Activated T-helper 1 cell treated with anti-CD3 and anti-CD28 coated beads, Interleukin-12 subunit alpha, Interleukin-12 subunit beta, Interleukin-2, Interleukin-4 antibody, amounts not matched to agents 30 ng/mL and 10 ng/mL and 1 ng/mL, durations not matched to agents 14 hours and 24 hours and 36 hours (primary cell): Measurements from ENCODE around the gene TIGD1. TPM values are rescaled to one million over a fixed set of nuclear protein-coding genes. Genes with fewer than 3 reads are reported as not detected.

Source experiments
- DNase-seq: peaks from one replicate; pipeline ENCODE4 v3.0.0; 2021; ENCODE audit warnings: low spot score
- H3K27ac Mint-ChIP-seq: one replicate; pipeline ENCODE4 v1.8.0; 2021; ENCODE audit warnings: mild to moderate bottlenecking, mixed read lengths
- H3K27me3 Mint-ChIP-seq: one replicate; pipeline ENCODE4 v1.8.0; 2022; ENCODE audit warnings: mild to moderate bottlenecking, moderate library complexity, mixed read lengths; ENCODE audit not compliant: insufficient read depth
- H3K36me3 Mint-ChIP-seq: one replicate; pipeline ENCODE4 v1.8.0; 2021; ENCODE audit warnings: low read depth, mixed read lengths
- H3K4me1 Mint-ChIP-seq: one replicate; pipeline ENCODE4 v1.8.0; 2021; ENCODE audit warnings: low read depth, mixed read lengths
- H3K4me3 Mint-ChIP-seq: one replicate; pipeline ENCODE4 v1.8.0; 2021; ENCODE audit warnings: mild to moderate bottlenecking, moderate library complexity, mixed read lengths
- H3K9me3 Mint-ChIP-seq: one replicate; pipeline ENCODE4 v1.8.0; 2021; ENCODE audit warnings: mixed read lengths
- intact Hi-C: fragments of 100-400 bp; cut with micrococcal nuclease; formaldehyde crosslinking; loops from one replicate; pipeline ENCODE4 v1.15.1; 2024
- total RNA-seq: library from RNA; stranded (reverse); gene quantifications from 2 replicates; pipeline ENCODE4 v1.2.3, GENCODE V29; 2022

TIGD1 gene
- total RNA-seq, 1 donor from 2014 or later, result 8.4 TPM

DNA sequence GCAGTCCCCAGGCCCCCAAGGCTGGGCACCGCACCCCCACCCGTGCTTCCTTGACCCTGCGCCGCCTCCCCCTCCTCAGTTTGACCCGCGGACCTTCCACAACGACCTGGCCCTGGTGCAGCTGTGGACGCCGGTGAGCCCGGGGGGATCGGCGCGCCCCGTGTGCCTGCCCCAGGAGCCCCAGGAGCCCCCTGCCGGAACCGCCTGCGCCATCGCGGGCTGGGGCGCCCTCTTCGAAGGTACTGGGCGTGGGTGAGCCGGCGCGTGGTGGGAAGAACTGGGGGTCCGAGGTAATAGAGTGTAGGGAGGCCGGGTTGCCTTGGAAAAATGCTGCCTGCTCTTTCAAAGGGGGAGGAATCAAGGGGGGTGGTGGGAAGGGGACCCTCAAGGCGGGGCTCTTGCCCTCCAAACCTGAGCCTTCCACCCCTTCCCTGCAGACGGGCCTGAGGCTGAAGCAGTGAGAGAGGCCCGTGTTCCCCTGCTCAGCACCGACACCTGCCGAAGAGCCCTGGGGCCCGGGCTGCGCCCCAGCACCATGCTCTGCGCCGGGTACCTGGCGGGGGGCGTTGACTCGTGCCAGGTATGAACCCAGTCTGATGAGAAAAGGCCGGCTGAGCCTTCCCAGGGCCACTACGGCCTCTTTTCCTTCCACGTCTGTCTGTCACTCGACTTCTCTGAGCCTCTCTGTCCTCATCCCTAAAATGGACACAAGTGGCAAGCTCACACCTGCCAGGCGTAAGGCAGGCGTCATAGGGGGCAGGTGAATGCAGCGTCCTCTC lies 27.5 kb downstream of the TIGD1 start:
- no peaks in the 10 kb centered on the region for H3K36me3 Mint-ChIP-seq
- no peaks in the 10 kb centered on the region for H3K4me1 Mint-ChIP-seq
- no peak for DNase-seq
- peaks cover 24% of the 10 kb centered on the region for H3K27me3 Mint-ChIP-seq
- no peaks in the 10 kb centered on the region for H3K9me3 Mint-ChIP-seq
- intact Hi-C loops, result loop anchor here (2.0 to 10.0 kb wide), 2 partner anchors 78 to 598 kb away; partner anchors contain the start of gene NPPC
- no peak overlapping the region for H3K4me3 Mint-ChIP-seq
- no peak overlapping the region for H3K27ac Mint-ChIP-seq

DNA sequence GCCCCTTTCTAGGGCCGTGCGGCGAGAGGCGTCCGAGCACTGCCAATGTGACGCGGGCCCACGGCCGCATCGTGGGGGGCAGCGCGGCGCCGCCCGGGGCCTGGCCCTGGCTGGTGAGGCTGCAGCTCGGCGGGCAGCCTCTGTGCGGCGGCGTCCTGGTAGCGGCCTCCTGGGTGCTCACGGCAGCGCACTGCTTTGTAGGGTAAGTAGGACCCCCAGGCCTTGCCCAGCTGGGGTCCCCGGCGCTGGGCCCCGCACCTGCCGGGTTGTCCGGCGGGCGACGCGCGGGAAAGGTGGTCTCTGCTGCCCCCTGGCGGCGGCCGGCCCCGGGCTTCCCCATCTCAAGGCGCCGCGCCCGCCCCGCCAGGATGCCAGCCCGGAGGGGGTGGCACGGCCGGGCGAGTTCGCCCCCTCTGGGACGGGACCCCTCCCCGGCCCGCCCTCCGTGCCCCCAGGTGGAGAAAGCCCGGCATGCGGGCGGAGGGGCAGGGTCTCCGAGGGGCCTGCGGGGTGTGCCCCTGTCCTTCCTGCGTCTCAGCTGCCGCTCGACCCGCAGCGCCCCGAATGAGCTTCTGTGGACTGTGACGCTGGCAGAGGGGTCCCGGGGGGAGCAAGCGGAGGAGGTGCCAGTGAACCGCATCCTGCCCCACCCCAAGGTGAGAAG lies 28.3 kb downstream of the TIGD1 start:
- Mint-ChIP-seq H3K4me3 (no peak overlapping the region), H3K36me3 (no peaks in the 10 kb centered on the region), H3K27ac (no peak overlapping the region), H3K4me1 (no peaks in the 10 kb centered on the region), H3K27me3 (peaks cover 23% of the 10 kb centered on the region), H3K9me3 (no peaks in the 10 kb centered on the region)
- intact Hi-C loops, result loop anchor here (2.0 to 10.0 kb wide), 2 partner anchors 77 to 597 kb away; partner anchors contain the start of gene NPPC
- peak; percentile 45 for DNase-seq

DNA sequence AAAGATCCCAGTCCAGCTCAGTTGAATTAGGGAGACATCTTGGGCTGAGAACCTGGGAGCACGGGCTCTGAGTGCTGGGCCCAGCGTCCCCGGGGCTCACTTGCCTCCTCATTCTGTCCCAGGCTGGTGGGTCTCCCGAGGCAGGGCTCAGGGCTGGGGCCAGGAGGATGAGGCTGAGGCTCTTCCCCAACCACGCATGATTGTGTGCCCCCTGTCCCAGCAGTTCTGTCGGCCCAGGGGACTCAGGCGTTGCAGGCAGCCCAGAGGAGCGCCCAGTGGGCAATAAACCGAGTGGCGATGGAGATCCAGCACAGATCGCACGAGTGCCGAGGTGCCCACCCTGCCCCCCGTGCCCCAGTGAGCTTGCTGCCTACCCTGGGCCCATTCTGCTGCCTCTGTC lies 29.3 kb downstream of the TIGD1 start:
- no peak overlapping the region for H3K4me3 Mint-ChIP-seq
- H3K27me3 Mint-ChIP-seq, result peaks cover 23% of the 10 kb centered on the region
- no peaks in the 10 kb centered on the region for H3K9me3 Mint-ChIP-seq
- no peak overlapping the region for H3K27ac Mint-ChIP-seq
- H3K4me1 Mint-ChIP-seq, result no peaks in the 10 kb centered on the region
- no peak for DNase-seq
- intact Hi-C loops, result loop anchor here (10.0 kb wide), 1 partner anchor 596 kb away; the partner anchor contains the start of gene NPPC
- no peaks in the 10 kb centered on the region for H3K36me3 Mint-ChIP-seq

DNA sequence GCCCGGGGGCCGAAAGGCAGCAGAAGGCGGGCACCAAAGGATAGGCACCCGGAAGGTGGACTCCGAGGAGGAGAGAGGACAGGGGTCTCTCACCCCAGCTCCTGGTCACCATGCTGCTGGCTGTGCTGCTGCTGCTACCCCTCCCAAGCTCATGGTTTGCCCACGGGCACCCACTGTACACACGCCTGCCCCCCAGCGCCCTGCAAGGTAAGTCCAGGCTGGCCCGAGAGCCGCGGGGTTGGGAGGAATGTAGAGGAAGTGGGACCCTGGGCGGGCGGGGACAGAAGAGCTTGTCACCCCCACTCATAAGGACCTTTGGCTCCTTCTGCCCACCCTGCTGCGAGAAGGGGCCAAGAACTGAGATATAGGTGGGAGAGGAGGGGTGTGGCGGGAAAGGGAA lies 29.9 kb downstream of the TIGD1 start:
- Mint-ChIP-seq H3K4me1 (no peaks in the 10 kb centered on the region), H3K27ac (no peak overlapping the region), H3K4me3 (no peak overlapping the region), H3K27me3 (peaks cover 23% of the 10 kb centered on the region), H3K36me3 (no peaks in the 10 kb centered on the region), H3K9me3 (no peaks in the 10 kb centered on the region)
- DNase-seq, result no peak
- intact Hi-C loops, result loop anchor here (10.0 kb wide), 1 partner anchor 596 kb away; the partner anchor contains the start of gene NPPC

DNA sequence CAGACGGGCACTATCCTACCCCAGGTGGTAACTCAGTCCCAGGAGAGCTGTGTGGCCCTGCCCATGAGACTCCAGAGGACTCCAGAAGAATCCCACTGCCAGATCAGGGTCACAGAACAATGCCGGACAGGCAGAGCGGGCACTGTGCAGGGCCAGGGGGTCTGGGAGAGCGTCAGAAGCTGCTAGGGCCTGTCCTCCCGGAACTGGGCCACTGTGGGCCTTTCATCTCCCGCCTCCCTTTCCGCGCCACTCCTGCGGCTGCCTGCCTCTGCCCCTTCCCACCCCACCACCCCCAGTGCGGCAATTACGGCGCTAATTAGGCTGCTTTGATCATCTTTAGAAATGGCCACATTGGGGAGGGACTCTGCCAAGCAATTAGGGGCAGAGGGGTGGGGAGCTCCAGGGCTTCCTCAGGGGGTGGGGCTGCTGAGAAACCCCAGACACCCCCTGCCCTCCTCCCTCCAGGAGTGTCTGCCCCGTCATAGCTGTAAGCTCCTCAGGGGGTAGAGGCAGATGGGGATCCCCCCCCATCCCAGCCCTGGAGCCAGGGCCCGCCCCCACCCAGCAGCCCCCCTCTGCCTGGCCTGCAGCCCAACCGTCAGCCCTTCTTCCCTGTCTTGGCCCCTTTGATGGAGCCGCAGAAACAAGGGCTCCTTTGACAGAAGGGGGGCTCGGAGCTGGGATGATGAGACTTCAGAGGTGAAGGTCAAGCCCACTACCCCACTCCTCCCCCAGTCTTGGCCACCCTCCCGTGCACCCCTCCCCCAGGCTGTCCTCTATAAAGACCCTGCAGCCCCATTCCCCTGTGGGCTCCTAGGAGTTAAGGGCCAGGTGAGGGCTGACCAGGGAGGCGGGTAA lies 30.5 kb downstream of the TIGD1 start, which contains the start of gene PRSS56:
Gene PRSS56, plus strand, starts transcription at position 808 of the 858 bp plus-strand sequence. CDS start 211 bp downstream, outside the sequence.
- Mint-ChIP-seq H3K36me3 (no peaks in the 10 kb centered on the region), H3K4me3 (no peak within 1 kb of the TSS), H3K27ac (no peak within 1 kb of the TSS), H3K9me3 (no peaks in the 10 kb centered on the region), H3K4me1 (no peaks in the 10 kb centered on the region), H3K27me3 (peaks cover 23% of the 10 kb centered on the region)
- DNase-seq, result no peak
- intact Hi-C loops, result loop anchor here (10.0 kb wide), 1 partner anchor 595 kb away; the partner anchor contains the start of gene NPPC

DNA sequence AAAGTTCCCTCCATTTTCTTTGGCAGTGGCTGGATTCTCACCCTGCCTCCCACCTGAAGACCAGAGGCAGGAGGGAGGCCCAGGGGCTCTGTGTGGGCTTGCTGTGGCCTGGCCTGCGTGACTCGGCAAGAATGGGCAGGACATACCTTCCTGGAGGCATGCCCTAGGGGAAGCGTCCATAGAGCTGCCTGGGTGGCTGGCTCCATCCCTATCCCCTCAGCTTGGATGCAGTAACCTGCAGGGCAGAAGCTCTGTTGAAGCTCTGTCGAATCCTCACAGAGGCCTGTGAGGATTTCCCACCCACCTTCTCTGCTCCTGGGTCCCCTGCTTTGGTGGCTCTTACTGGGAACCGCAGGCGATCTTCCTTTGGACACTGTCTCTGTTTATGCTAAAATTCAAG lies 31.5 kb downstream of the TIGD1 start:
- intact Hi-C loops, result no loop called here
- Mint-ChIP-seq H3K27ac (no peak overlapping the region), H3K4me1 (no peaks in the 10 kb centered on the region), H3K9me3 (no peaks in the 10 kb centered on the region), H3K4me3 (no peak overlapping the region), H3K27me3 (peaks cover 20% of the 10 kb centered on the region), H3K36me3 (no peaks in the 10 kb centered on the region)
- no peak for DNase-seq

DNA sequence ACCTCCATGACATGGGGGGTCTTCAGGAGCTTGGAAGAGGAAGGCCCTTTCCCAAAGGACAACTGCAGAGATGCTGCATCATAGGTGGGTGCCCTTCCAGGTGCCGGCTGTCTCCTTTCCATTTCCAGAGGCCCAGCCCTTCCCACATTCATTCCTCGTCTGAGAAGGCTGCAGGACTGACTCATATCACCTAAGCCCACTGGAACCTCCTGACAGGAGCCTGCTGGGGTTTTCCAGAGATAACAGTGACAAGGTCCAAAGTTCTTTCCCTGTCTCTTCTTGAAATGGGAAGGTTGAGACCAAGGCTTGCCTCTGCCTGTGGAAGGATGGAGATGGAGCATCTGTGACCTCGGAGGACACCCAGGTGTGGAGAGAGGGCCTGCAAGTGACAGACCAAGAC lies 33.8 kb downstream of the TIGD1 start:
- H3K9me3 Mint-ChIP-seq, result no peaks in the 10 kb centered on the region
- H3K4me1 Mint-ChIP-seq, result no peaks in the 10 kb centered on the region
- intact Hi-C loops, result no loop called here

DNA sequence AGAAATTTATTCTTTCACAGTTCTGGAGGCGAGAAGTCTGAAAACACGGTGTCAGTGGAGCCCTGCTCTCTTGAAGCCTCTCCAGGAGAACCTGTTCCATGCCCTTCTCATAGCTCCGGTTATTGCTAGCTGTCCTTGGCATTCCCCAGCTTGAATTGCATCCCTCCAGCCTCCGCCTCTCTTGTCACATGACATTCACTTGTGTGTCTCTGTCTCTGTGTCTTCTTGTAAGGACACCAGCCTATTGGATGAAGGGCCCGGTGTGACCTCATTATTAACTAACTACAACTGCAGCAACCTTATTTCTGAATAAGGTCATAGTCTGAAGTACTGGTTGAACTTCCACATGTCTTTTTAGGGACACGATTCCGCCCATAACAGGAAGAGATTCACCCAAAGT lies 34.7 kb downstream of the TIGD1 start:
- Mint-ChIP-seq H3K27me3 (peaks cover 9% of the 10 kb centered on the region), H3K9me3 (no peaks in the 10 kb centered on the region), H3K4me1 (no peaks in the 10 kb centered on the region), H3K36me3 (no peaks in the 10 kb centered on the region), H3K4me3 (no peak overlapping the region), H3K27ac (no peak overlapping the region)
- no peak for DNase-seq
- intact Hi-C loops, result no loop called here

More for the DNA sequence above, 33.8 kb downstream of the TIGD1 start:
- H3K27me3 Mint-ChIP-seq, result peaks cover 10% of the 10 kb centered on the region
- H3K4me3 Mint-ChIP-seq, result no peak overlapping the region
- DNase-seq, result no peak
- no peak overlapping the region for H3K27ac Mint-ChIP-seq
- no peaks in the 10 kb centered on the region for H3K36me3 Mint-ChIP-seq

DNA sequence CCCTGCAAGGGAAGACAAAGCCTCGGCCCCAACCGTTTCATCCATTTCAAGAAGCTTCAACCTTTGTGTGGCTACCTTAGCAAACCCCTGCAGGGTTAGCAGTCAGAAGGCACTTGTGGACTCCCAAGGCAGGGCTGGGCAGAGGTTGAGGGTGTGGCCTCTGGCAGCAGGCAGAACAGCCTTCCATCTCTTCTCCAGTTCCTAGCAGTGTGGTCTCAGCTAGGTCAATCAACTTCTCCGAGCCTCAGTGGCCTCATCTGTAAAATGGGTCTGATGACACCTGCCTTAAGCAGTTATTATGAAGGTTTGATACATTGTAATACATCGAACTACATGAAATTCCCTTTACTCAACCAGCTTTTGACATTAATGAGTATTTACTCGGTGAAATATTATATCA lies 37.0 kb downstream of the TIGD1 start:
- H3K4me3 Mint-ChIP-seq, result no peak overlapping the region
- intact Hi-C loops, result no loop called here
- no peaks in the 10 kb centered on the region for H3K4me1 Mint-ChIP-seq
- H3K36me3 Mint-ChIP-seq, result no peaks in the 10 kb centered on the region
- no peak overlapping the region for H3K27ac Mint-ChIP-seq
- H3K27me3 Mint-ChIP-seq, result peaks cover 12% of the 10 kb centered on the region
- no peak for DNase-seq
- H3K9me3 Mint-ChIP-seq, result no peaks in the 10 kb centered on the region

DNA sequence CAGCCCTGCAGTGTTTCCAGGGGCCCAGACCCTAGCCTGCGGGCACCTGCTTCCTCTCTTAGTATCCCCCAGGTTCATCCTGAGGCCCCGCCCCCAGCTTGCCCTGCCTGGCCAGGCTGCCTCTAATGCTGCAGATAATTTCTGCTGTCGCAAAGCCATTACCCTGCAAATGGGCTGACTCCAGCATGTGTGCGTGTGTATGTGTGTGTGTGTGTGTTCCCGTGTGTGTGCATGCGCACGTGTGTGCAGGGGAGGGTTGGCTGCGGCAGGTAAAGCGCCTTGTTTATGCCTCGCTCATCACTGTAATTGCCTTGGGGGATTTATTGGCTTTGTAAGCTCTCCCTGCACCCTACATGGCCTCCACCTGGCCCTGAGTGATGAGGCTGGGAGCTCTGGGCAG lies 37.8 kb downstream of the TIGD1 start:
- H3K4me1 Mint-ChIP-seq, result no peaks in the 10 kb centered on the region
- DNase-seq, result no peak
- H3K27me3 Mint-ChIP-seq, result peaks cover 18% of the 10 kb centered on the region
- H3K9me3 Mint-ChIP-seq, result no peaks in the 10 kb centered on the region
- H3K36me3 Mint-ChIP-seq, result no peaks in the 10 kb centered on the region
- intact Hi-C loops, result no loop called here
- H3K4me3 Mint-ChIP-seq, result no peak overlapping the region
- H3K27ac Mint-ChIP-seq, result no peak overlapping the region

DNA sequence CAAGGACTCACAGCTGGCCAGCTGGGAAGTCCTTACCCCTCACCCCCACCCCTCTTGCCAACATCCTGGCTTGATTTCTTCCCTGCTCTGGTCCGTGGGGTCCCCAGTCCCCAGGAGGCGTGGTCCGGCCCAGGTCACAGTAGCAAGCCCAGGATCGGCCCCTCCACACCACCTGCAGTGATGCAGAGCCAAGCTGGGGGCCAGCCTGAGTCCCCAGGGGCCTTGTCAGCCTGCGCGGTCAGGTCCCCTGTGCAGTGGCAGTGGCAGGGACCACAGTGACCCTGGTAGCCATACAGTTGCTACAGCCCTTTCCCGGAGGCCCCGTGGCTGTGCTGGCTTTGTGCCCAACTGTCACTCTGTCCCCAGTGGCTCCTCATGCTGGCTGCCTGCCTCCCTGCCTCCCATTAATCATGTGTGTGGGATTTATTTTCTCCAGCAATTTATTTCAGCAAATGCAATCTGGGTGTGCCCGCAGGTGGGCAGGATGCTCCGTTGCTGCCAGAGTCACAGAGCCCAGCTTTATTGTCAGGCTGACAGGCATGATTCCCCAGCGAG lies 38.9 kb downstream of the TIGD1 start:
- H3K27ac Mint-ChIP-seq, result no peak overlapping the region
- no peaks in the 10 kb centered on the region for H3K4me1 Mint-ChIP-seq
- H3K27me3 Mint-ChIP-seq, result peaks cover 21% of the 10 kb centered on the region
- H3K9me3 Mint-ChIP-seq, result no peaks in the 10 kb centered on the region
- no peaks in the 10 kb centered on the region for H3K36me3 Mint-ChIP-seq
- intact Hi-C loops, result no loop called here
- no peak overlapping the region for H3K4me3 Mint-ChIP-seq
- no peak for DNase-seq

DNA sequence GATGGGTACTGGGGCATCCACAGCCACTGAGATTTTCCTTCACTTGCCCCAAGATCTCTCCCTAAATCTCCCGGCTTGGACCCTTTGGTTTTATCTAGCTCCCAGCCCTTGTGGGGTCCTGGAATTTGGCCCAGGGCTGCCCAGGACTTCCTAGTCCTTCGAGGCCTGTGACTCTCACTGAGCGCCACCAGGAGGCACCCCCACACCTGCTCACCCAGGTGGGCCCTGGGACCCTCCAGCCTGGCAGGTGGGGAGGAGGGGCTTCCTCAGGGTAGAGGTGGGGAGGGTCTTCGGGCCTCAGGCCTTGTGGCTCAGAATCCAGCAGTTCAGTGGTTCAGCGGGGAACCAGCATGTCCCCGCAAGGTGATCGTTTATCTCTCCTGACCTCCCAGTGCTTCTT lies 42.1 kb downstream of the TIGD1 start:
- Mint-ChIP-seq H3K4me1 (peaks cover 5% of the 10 kb centered on the region), H3K4me3 (no peak overlapping the region), H3K27me3 (peaks cover 41% of the 10 kb centered on the region), H3K27ac (no peak overlapping the region), H3K36me3 (no peaks in the 10 kb centered on the region), H3K9me3 (no peaks in the 10 kb centered on the region)
- no peak for DNase-seq
- intact Hi-C loops, result no loop called here
